Vagina (tissue), 2 donors: ENCODE measurements around the gene RNF224. TPM values are rescaled to one million over a fixed set of nuclear protein-coding genes. Genes with fewer than 3 reads are reported as not detected.

ENCODE experiments used
- DNase-seq, 2 donors: peaks; one replicate each; pipeline ENCODE4 v3.0.0-alpha.2; 2017; ENCODE audit errors: extremely low spot score in 2 of 2
- H3K27ac ChIP-seq: fragments of 200-600 bp; sonication (generic); one replicate; pipeline ENCODE4 v1.5.1; 2019
- H3K27me3 ChIP-seq: fragments of 200-600 bp; sonication (generic); one replicate; pipeline ENCODE4 v1.5.1; 2019
- H3K36me3 ChIP-seq, 2 donors: fragments of 200-600 bp; sonication (generic); one replicate each; pipeline ENCODE4 v1.5.1; 2017 to 2019
- H3K4me1 ChIP-seq: fragments of 200-600 bp; sonication (generic); one replicate; pipeline ENCODE4 v1.5.1; 2019
- H3K4me3 ChIP-seq, 2 donors: fragments of 200-600 bp; sonication (generic); 1 replicate in 1 of 2; 2 replicates in 1 of 2; pipeline ENCODE4 v1.5.1; 2016 to 2019
- H3K9me3 ChIP-seq: fragments of 200-600 bp; sonication (generic); one replicate; pipeline ENCODE4 v1.5.1; 2019
- CTCF ChIP-seq, 3 experiments: fragments of 450-650 bp in 2 of 3; fragments of 200-600 bp in 1 of 3; sonication (generic) in 1 of 3; IDR thresholded peaks; one replicate each; pipeline ENCODE4 v1.5.1; 2017 to 2019; ENCODE audit warnings: antibody characterized with exemption in 3 of 3, mild to moderate bottlenecking in 2 of 3, moderate library complexity in 2 of 3
- POLR2A ChIP-seq, 2 donors: fragments of 450-650 bp; IDR thresholded peaks; one replicate each; pipeline ENCODE4 v1.6.1; 2017; ENCODE audit warnings: antibody characterized with exemption in 2 of 2, mild to moderate bottlenecking in 2 of 2, moderate library complexity in 2 of 2
- POLR2AphosphoS5 ChIP-seq, 2 donors: sonication (generic); formaldehyde crosslinking; IDR thresholded peaks; one replicate each; pipeline ENCODE4 v1.9.0; 2017; ENCODE audit warnings: antibody characterized with exemption in 2 of 2, mild to moderate bottlenecking in 2 of 2, low read depth in 1 of 2; ENCODE audit not compliant: insufficient read depth in 1 of 2
- intact Hi-C: fragments of 100-400 bp; cut with DNase I; formaldehyde crosslinking; loops from one replicate; pipeline ENCODE4 v1.15.1; 2023
- total RNA-seq: library from RNA; depleted of rRNA; stranded (reverse); fragments of >200 nt; gene quantifications from one replicate; pipeline ENCODE4 v1.2.3, GENCODE V29; 2016

RNF224 gene
- total RNA-seq, 1 donor from 2014 or later = 0.74 TPM

- no peak for TF ChIP-seq POLR2A (IDR thresholded peaks at IDR 0.05)
- no peak for TF ChIP-seq CTCF (IDR thresholded peaks at IDR 0.05)
- TF ChIP-seq POLR2AphosphoS5 (IDR thresholded peaks at IDR 0.05; ENCODE audit: insufficient read depth in 1 of 2, low read depth in 1 of 2) = peak in 1 of 2 donors; percentile 73
- Histone ChIP-seq H3K36me3 (peaks cover 0 to 5% of the 10 kb centered on the region in 2 donors), H3K4me3 (peak within 1 kb of the TSS; percentile 46 to 63), H3K9me3 (no peaks in the 10 kb centered on the region), H3K27ac (peak within 1 kb of the TSS; percentile 78), H3K4me1 (peaks cover 50% of the 10 kb centered on the region), H3K27me3 (no peaks in the 10 kb centered on the region)
- DNase-seq = peak in 1 of 2 donors; percentile 88
- intact Hi-C loops = no loop called here
Measured at GRCh38 chr9:137277329-137278041, 50.2 kb downstream of the RNF224 start, which contains the start of gene TOR4A. TSS of gene TOR4A (plus strand) at chr9:137277726. CDS start at chr9:137278690, 964 bp downstream.

GRCh38 chr9:137278061-137278701, 50.9 kb downstream of the RNF224 start:
- DNase-seq = peak in 1 of 2 donors; percentile 77
- peaks cover 50% of the 10 kb centered on the region for H3K4me1 ChIP-seq
- H3K27me3 ChIP-seq = no peaks in the 10 kb centered on the region

More at GRCh38 chr9:137278061-137278701, 50.9 kb downstream of the RNF224 start:
- TF ChIP-seq POLR2AphosphoS5 (IDR thresholded peaks at IDR 0.05; ENCODE audit: insufficient read depth in 1 of 2, low read depth in 1 of 2) = no peak
- no peak for TF ChIP-seq POLR2A (IDR thresholded peaks at IDR 0.05)
- no peak for TF ChIP-seq CTCF (IDR thresholded peaks at IDR 0.05)
- intact Hi-C loops = no loop called here
- Histone ChIP-seq H3K36me3 (no peaks in the 10 kb centered on the region), H3K27ac (peak overlapping the region; percentile 78), H3K4me3 (peak overlapping the region; percentile 46 to 63), H3K9me3 (no peaks in the 10 kb centered on the region)

Other genes starting within 250 kb of the RNF224 start
- gene PTGDS, start 250.0 kb upstream of the RNF224 start, total RNA-seq = 301 TPM
- gene LCNL1, start 244.5 kb upstream of the RNF224 start, total RNA-seq = 2.0 TPM
- 62.9 TPM for gene PAXX, start 235.1 kb upstream of the RNF224 start, total RNA-seq
- gene CLIC3, start 230.9 kb upstream of the RNF224 start, total RNA-seq = 23.6 TPM
- 44.0 TPM for gene ABCA2, start 199.3 kb upstream of the RNF224 start, total RNA-seq
- gene FUT7, start 195.4 kb upstream of the RNF224 start, total RNA-seq = not detected
- gene NPDC1, start 181.3 kb upstream of the RNF224 start, total RNA-seq = 67.5 TPM
- gene ENTPD2, start 173.4 kb upstream of the RNF224 start, total RNA-seq = 4.9 TPM
- gene SAPCD2, start 156.9 kb upstream of the RNF224 start, total RNA-seq = 2.7 TPM
- gene UAP1L1, start 150.0 kb upstream of the RNF224 start, total RNA-seq = 13.3 TPM
- 34.1 TPM for gene MAN1B1, start 140.5 kb upstream of the RNF224 start, total RNA-seq
- 152 TPM for gene DPP7, start 112.8 kb upstream of the RNF224 start, total RNA-seq
- gene GRIN1, start 88.3 kb upstream of the RNF224 start, total RNA-seq = 0.74 TPM
- not detected for gene LRRC26, start 57.5 kb upstream of the RNF224 start, total RNA-seq
- gene TMEM210, start 55.4 kb upstream of the RNF224 start, total RNA-seq = not detected
- 30.0 TPM for gene ANAPC2, start 38.9 kb upstream of the RNF224 start, total RNA-seq
- gene SSNA1, start 38.8 kb upstream of the RNF224 start, total RNA-seq = 49.8 TPM
- 6.9 TPM for gene TPRN, start 26.8 kb upstream of the RNF224 start, total RNA-seq
- 24.6 TPM for gene TMEM203, start 21.9 kb upstream of the RNF224 start, total RNA-seq
- gene NDOR1, start 21.8 kb upstream of the RNF224 start, total RNA-seq = 12.0 TPM
- 0.98 TPM for gene RNF208, start 5.3 kb upstream of the RNF224 start, total RNA-seq
- 24.3 TPM for gene CYSRT1, start 2.3 kb upstream of the RNF224 start, total RNA-seq
- gene SLC34A3, start 3.4 kb downstream of the RNF224 start, total RNA-seq = not detected
- gene TUBB4B, start 13.8 kb downstream of the RNF224 start, total RNA-seq = 312 TPM
- gene STPG3, start 23.8 kb downstream of the RNF224 start, total RNA-seq = not detected
- gene NELFB, start 27.8 kb downstream of the RNF224 start, total RNA-seq = 44.0 TPM
- gene TOR4A, start 50.2 kb downstream of the RNF224 start, total RNA-seq = 13.0 TPM
- gene NRARP, start 74.8 kb downstream of the RNF224 start, total RNA-seq = 29.5 TPM
- 35.6 TPM for gene EXD3, start 195.7 kb downstream of the RNF224 start, total RNA-seq
- gene NOXA1, start 195.9 kb downstream of the RNF224 start, total RNA-seq = 2.9 TPM
- gene ENTPD8, start 213.9 kb downstream of the RNF224 start, total RNA-seq = not detected
- 35.1 TPM for gene NSMF, start 231.8 kb downstream of the RNF224 start, total RNA-seq